Aorta (tissue), 5 donors: Measurements from ENCODE around the gene SLC6A19. TPM values are rescaled to one million over a fixed set of nuclear protein-coding genes. Genes with fewer than 3 reads are reported as not detected.

Source experiments
- ATAC-seq: fragments of 200-7000 bp; cut with Tn5 transposase; one replicate; pipeline ENCODE4 v1.9.1; 2022; ENCODE audit warnings: moderate library complexity; ENCODE audit not compliant: low FRiP score
- DNase-seq, 2 donors: peaks; one replicate each; pipeline ENCODE4 v3.0.0-alpha.2; 2020
- H3K27ac ChIP-seq, 2 donors: one replicate each; pipeline ENCODE4 v1.5.1; 2013; ENCODE audit warnings: low read length in 2 of 2, mild to moderate bottlenecking in 2 of 2, moderate library complexity in 2 of 2, control low read depth in 1 of 2, inconsistent platforms in 1 of 2, low read depth in 1 of 2
- H3K27me3 ChIP-seq, 2 donors: one replicate each; pipeline ENCODE4 v1.6.1; 2013; ENCODE audit warnings: control low read depth in 1 of 2, low read length in 1 of 2, mild to moderate bottlenecking in 1 of 2, moderate library complexity in 1 of 2; ENCODE audit not compliant: insufficient read depth in 2 of 2, control insufficient read depth in 1 of 2
- H3K36me3 ChIP-seq, 2 donors: one replicate each; pipeline ENCODE4 v1.6.1; 2013; ENCODE audit warnings: control low read depth in 1 of 2, low read length in 1 of 2, mild to moderate bottlenecking in 1 of 2; ENCODE audit not compliant: insufficient read depth in 2 of 2, control insufficient read depth in 1 of 2
- H3K4me1 ChIP-seq, 2 donors: one replicate each; pipeline ENCODE4 v1.6.1; 2013; ENCODE audit warnings: low read length in 2 of 2, control low read depth in 1 of 2, mild to moderate bottlenecking in 1 of 2, moderate library complexity in 1 of 2; ENCODE audit not compliant: insufficient read depth in 2 of 2, control insufficient read depth in 1 of 2
- H3K4me3 ChIP-seq, 2 donors: one replicate each; pipeline ENCODE4 v1.5.1; 2013; ENCODE audit warnings: low read length in 2 of 2, control low read depth in 1 of 2, mild to moderate bottlenecking in 1 of 2
- H3K9me3 ChIP-seq: one replicate; pipeline ENCODE4 v1.6.1; 2013; ENCODE audit warnings: mild to moderate bottlenecking, low read length; ENCODE audit not compliant: control insufficient read depth
- WGBS, 2 donors: extraction: QIAGEN DNeasy Blood & Tissue Kit; methylation state at CpG; one replicate each; pipeline ENCODE4 v1.1.7; 2013; 5-methylcytosine and 5-hydroxymethylcytosine counted together
- intact Hi-C, 2 donors: fragments of 100-400 bp; cut with DNase I; formaldehyde crosslinking; loops; one replicate each; pipeline versions ENCODE4 v1.14.2 to v1.15.0; 2022
- polyA plus RNA-seq, 2 donors: library from polyadenylated mRNA; stranded (reverse); fragments of 200-250 nt; gene quantifications; one replicate each; pipeline ENCODE4 v1.2.3, GENCODE V29; 2013
- total RNA-seq, 2 donors: library from RNA; stranded (reverse); fragmentation: NEBNext Ultra II Directional; extraction: Animal tissue kit (Norgen Biotek cat#: 25700); gene quantifications; one replicate each; pipeline ENCODE4 v1.2.1, GENCODE V29; 2021
- donor health status: healthy with polysubstance abuse.
- donor health status: Bipolar disorder and iron deficiency.
- donor health status: DM: no; HTN: no; CAD: no.
- donor health status: DM: no; HTN: no; CAD: no.
- donor health status: DM: yes; HTN: yes; CAD: no.

The SLC6A19 gene
- total and polyA plus RNA-seq, 4 donors: 0.12 to 9.5 TPM; not detected in 2

- Histone ChIP-seq H3K27me3 (no peaks in the 10 kb centered on the region), H3K9me3 (peaks cover 7% of the 10 kb centered on the region), H3K27ac (no peak overlapping the region), H3K4me1 (no peaks in the 10 kb centered on the region), H3K4me3 (no peak overlapping the region), H3K36me3 (no peaks in the 10 kb centered on the region)
- 92 to 94% methylated on average over 22 to 25 of the region's 25 CpGs for WGBS, 2 donors
- intact Hi-C loops: no loop called here
- DNase-seq (no peak), ATAC-seq (no peak)
Observed at GRCh38 chr5:1232780-1233179, 31.4 kb downstream of the SLC6A19 start.

- DNase-seq: no peak
- Histone ChIP-seq H3K9me3 (peaks cover 7% of the 10 kb centered on the region), H3K4me1 (no peaks in the 10 kb centered on the region), H3K36me3 (no peaks in the 10 kb centered on the region), H3K4me3 (no peak overlapping the region), H3K27ac (no peak overlapping the region), H3K27me3 (no peaks in the 10 kb centered on the region)
- ATAC-seq: no peak
- 81 to 83% methylated on average over 8 of the region's 8 CpGs for WGBS, 2 donors
- intact Hi-C loops: no loop called here
Observed at GRCh38 chr5:1235379-1235778, 34.0 kb downstream of the SLC6A19 start.

- no peak for DNase-seq
- Histone ChIP-seq H3K4me3 (no peak overlapping the region), H3K9me3 (peaks cover 7% of the 10 kb centered on the region), H3K36me3 (no peaks in the 10 kb centered on the region), H3K4me1 (no peaks in the 10 kb centered on the region), H3K27me3 (no peaks in the 10 kb centered on the region), H3K27ac (no peak overlapping the region)
- ATAC-seq: no peak
- intact Hi-C loops: no loop called here
- WGBS, 2 donors: 96 to 97% methylated on average over 1 of the region's 1 CpG
Observed at GRCh38 chr5:1235838-1236237, 34.4 kb downstream of the SLC6A19 start.

GRCh38 chr5:1239505-1240251 lies 38.3 kb downstream of the SLC6A19 start:
- Histone ChIP-seq H3K27ac (no peak overlapping the region), H3K27me3 (no peaks in the 10 kb centered on the region), H3K9me3 (peaks cover 7% of the 10 kb centered on the region), H3K4me1 (no peaks in the 10 kb centered on the region), H3K36me3 (no peaks in the 10 kb centered on the region), H3K4me3 (no peak overlapping the region)
- 76 to 77% methylated on average over 22 of the region's 22 CpGs for WGBS, 2 donors
- ATAC-seq: no peak
- intact Hi-C loops: no loop called here
- no peak for DNase-seq

- ATAC-seq (no peak), DNase-seq (no peak)
- intact Hi-C loops: no loop called here
- WGBS, 2 donors: 81 to 82% methylated on average over 29 of the region's 29 CpGs
- Histone ChIP-seq H3K9me3 (peaks cover 3% of the 10 kb centered on the region), H3K27me3 (no peaks in the 10 kb centered on the region), H3K27ac (no peak overlapping the region), H3K4me3 (no peak overlapping the region), H3K4me1 (no peaks in the 10 kb centered on the region), H3K36me3 (no peaks in the 10 kb centered on the region)
Observed at GRCh38 chr5:1240496-1241260, 39.3 kb downstream of the SLC6A19 start.

- ATAC-seq (no peak), DNase-seq (no peak)
- no peak overlapping the region for H3K27ac ChIP-seq
- intact Hi-C loops: no loop called here
- H3K9me3 ChIP-seq: peaks cover under 1% of the 10 kb centered on the region
- H3K4me1 ChIP-seq: no peaks in the 10 kb centered on the region
- no peaks in the 10 kb centered on the region for H3K27me3 ChIP-seq
- no peak overlapping the region for H3K4me3 ChIP-seq
- WGBS, 2 donors: 82 to 83% methylated on average over 22 of the region's 22 CpGs
- no peaks in the 10 kb centered on the region for H3K36me3 ChIP-seq
Observed at GRCh38 chr5:1241509-1242080, 40.2 kb downstream of the SLC6A19 start.

GRCh38 chr5:1242733-1243486 lies 41.5 kb downstream of the SLC6A19 start:
- intact Hi-C loops: no loop called here
- ATAC-seq: no peak
- Histone ChIP-seq H3K4me1 (no peaks in the 10 kb centered on the region), H3K4me3 (no peak overlapping the region), H3K27ac (no peak overlapping the region), H3K27me3 (no peaks in the 10 kb centered on the region), H3K9me3 (no peaks in the 10 kb centered on the region), H3K36me3 (no peaks in the 10 kb centered on the region)
- 68 to 73% methylated on average over 14 of the region's 14 CpGs for WGBS, 2 donors
- no peak for DNase-seq

GRCh38 chr5:1243487-1244130 lies 42.2 kb downstream of the SLC6A19 start:
- 46 to 54% methylated on average over 33 of the region's 33 CpGs for WGBS, 2 donors
- intact Hi-C loops: no loop called here
- H3K27me3 ChIP-seq: no peaks in the 10 kb centered on the region

More at GRCh38 chr5:1243487-1244130, 42.2 kb downstream of the SLC6A19 start:
- Histone ChIP-seq H3K4me1 (no peaks in the 10 kb centered on the region), H3K9me3 (no peaks in the 10 kb centered on the region), H3K27ac (no peak overlapping the region), H3K36me3 (no peaks in the 10 kb centered on the region), H3K4me3 (no peak overlapping the region)
- DNase-seq: no peak
- no peak for ATAC-seq
